ENCODE results near the gene PAX1. TPM values are rescaled to one million over a fixed set of nuclear protein-coding genes. Genes with fewer than 3 reads are reported as not detected.

PAX1 gene
- total RNA-seq, 1 donor from 2014 or later: 1.9 TPM

DNA sequence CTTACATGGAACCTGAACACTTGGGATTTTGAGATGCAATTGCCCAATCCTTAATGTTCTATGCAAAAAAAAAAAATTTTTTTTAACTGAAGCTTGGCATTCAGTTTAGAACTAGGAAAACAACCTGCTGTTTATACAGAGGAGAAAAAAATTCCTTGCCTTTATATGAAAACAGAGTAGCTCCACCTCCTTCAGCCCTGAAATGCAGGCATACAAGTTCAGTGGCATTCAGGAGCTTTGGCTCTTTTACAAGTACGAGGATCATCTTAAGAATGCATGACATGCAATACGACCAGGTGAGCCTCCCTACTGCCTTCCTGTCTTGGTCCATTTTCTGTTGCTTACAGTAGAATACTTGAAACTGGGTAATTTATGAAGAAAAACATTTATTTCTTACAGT lies 20.4 kb downstream of the PAX1 start:
- peak; percentile 40 for DNase-seq (ENCODE audit: low spot score)

GRCh38 chr20:21729316-21729715 lies 23.9 kb downstream of the PAX1 start:
- DNase-seq (ENCODE audit: low spot score): no peak

- no peak for DNase-seq (ENCODE audit: low spot score)
These were observed 33.7 kb downstream of the PAX1 start for GRCh38 chr20:21739161-21739560.

DNA sequence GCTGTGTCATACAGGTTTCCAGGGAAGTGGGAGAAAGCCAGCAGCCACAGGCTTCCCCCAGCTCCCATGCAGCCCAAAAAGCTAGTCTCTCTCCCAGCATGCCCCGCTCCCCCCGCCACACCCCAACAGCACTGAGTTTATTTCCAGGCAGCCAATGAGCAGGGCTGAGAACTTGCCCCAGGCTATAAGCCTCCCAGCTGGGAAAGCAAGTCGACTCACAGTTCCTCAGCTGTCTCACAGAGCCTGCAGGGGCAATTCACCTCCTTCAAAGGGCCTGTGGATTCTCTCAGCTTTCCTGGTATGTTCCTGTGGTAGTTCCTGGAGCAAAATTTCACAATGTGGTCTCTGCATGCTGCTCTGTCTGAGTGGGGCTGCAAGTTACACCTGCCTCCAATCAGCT lies 34.2 kb downstream of the PAX1 start:
- no peak for DNase-seq (ENCODE audit: low spot score)

DNA sequence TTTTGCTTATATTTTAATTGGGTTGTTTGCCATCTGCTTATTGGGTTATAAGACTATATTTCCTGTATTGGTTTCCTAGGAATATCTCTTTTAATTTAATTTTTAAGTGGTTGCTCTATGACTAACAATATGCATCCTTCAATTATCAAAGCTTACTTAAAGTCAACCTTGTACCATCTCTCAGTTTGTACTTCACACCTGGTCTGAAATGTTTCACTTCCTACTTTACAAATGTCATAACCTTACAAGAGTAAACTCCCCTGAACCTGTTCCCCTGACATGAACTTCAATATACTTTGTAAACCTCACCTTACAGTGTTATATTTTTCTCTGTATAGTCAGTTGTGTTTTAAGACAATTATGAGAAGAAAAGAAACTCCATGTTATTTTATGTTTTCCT lies 35.8 kb downstream of the PAX1 start:
- DNase-seq (ENCODE audit: low spot score): no peak

- DNase-seq (ENCODE audit: low spot score): no peak
These were observed 57.2 kb downstream of the PAX1 start for GRCh38 chr20:21762646-21763045.

DNA sequence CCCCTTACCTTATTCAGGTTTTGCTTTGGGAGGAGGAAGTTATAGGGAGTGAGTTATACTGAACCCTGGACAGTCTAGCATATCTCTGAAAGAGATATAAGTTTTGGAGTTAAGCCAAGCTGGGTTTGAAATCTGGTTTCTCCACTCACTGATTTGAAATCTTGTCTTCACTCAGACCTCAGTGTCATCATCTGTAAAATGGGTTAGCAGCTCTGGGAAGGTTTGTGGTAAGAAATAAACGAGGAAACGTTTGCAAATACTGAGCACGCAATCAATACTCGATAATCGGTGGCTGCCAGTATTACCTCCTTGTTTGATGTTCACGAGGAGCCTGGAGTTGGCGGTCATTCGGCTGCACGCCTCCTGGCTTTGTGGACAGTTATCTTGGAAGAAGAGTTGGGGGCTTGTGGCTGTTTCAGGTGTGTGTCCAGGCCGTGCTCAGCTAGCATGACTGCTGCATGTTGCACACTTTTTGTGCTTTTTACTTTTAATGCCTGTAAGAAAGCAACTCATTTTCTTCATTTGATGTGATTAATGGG lies 61.8 kb downstream of the PAX1 start:
- no peak for DNase-seq (ENCODE audit: low spot score)

DNA sequence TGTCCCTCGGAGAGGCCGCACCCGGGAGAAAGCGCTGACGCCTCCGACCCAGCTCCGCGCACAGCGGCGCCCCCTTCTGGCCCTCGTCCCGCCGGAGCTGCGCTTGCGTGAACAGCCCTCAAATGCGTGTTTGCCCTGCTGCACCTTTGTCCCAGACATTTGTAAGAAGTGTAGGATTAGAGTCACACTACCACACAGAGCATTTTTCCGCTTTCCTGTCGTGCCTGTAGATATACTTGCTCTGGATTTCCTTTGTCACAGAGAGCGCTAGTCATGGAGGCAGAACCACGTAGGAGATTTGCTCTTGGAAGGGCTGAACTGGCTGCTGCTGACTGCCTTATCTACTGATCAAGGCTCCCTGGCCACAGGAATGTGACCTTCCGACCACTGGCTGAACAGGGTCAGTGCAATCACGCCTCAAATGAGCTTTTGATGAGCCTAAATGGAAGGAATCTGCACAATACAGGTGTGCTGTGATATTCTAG lies 62.3 kb downstream of the PAX1 start:
- peak; percentile 1 for DNase-seq (ENCODE audit: low spot score)

Other genes with a start within 250 kb of the PAX1 start
- gene NKX2-2, start 191.6 kb upstream of the PAX1 start, total RNA-seq (ENCODE audit: insufficient read depth, low replicate concordance): 1.4 TPM

All from umbilical cord (tissue), 2 donors.